Fibroblast of the aortic adventitia (primary cell): ENCODE results near the gene LRRC70. TPM values are rescaled to one million over a fixed set of nuclear protein-coding genes. Genes with fewer than 3 reads are reported as not detected.

Experiments used
- DNase-seq: peaks from one replicate; pipeline ENCODE4 v3.0.0-alpha.2; 2010; ENCODE audit warnings: low read depth
- H3K4me3 ChIP-seq: 2 replicates; pipeline ENCODE4 v1.5.1; 2011; ENCODE audit warnings: low read depth, mild to moderate bottlenecking, control low read depth, low read length, moderate library complexity
- CTCF ChIP-seq: IDR thresholded peaks from 2 replicates; pipeline ENCODE4 v1.5.1; 2011; ENCODE audit warnings: mild to moderate bottlenecking, low read length, control low read depth, inconsistent platforms; ENCODE audit not compliant: insufficient read depth
- total RNA-seq: library from RNA; depleted of rRNA; stranded (reverse); fragments of >200 nt; gene quantifications from 2 replicates; pipeline ENCODE4 v1.2.3, GENCODE V29; 2012; ENCODE audit warnings: low replicate concordance

LRRC70 gene
- total RNA-seq, 1 donor = 1.6 TPM

GRCh38 chr5:62581836-62582597 is 3.4 kb downstream of the LRRC70 start:
- H3K4me3 ChIP-seq = no peak overlapping the region
- no peak for DNase-seq
- no peak for TF ChIP-seq CTCF

DNA sequence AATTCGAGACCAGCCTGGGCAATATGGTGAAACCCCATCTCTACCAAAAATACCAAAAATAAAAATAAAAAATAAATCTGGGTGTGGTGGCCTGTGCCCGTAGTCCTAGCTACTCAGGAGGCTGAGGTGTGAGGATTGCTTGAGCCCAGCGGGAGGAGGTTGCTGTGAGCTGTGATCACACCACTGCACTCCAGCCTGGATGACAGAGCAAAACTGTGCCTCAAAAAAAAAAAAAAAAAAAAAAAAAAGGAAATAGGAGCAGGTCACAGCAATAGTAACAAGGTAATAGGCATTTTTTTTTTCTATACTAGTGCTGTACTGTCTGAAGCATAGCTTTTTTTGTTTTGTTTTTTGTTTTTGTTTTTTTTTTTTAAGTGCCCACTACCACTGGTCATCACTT is 5.8 kb downstream of the LRRC70 start:
- H3K4me3 ChIP-seq = no peak overlapping the region
- TF ChIP-seq CTCF = no peak
- no peak for DNase-seq

DNA sequence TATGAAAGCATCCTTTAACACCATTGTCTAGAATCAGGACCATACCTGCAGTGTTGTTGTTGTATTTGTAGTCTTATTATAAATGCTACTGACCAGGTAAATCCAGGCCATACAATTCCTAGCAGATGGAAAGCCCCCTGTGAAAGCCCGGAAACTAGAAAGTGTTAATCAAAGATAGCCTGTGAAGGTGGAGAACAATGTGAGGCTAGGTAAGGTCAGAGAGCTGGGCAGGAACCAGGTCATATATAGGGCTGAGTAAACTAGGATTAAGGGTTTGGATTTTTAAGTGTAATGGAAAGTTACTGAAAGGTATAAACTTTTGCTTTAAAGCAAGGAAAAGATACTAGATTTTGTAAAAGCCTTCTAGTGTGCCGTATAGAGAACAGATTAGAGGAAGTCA is 6.7 kb downstream of the LRRC70 start:
- no peak for TF ChIP-seq CTCF
- DNase-seq = no peak
- no peak overlapping the region for H3K4me3 ChIP-seq

- DNase-seq = peak; percentile 40
- H3K4me3 ChIP-seq = no peak overlapping the region
- no peak for TF ChIP-seq CTCF
Observed at GRCh38 chr5:62585751-62586150, 7.1 kb downstream of the LRRC70 start.

GRCh38 chr5:62587737-62588136 is 9.1 kb downstream of the LRRC70 start:
- no peak overlapping the region for H3K4me3 ChIP-seq
- peak; percentile 22 for DNase-seq
- TF ChIP-seq CTCF = no peak

GRCh38 chr5:62588668-62589067 is 10.0 kb downstream of the LRRC70 start:
- no peak for DNase-seq
- no peak for TF ChIP-seq CTCF
- H3K4me3 ChIP-seq = no peak overlapping the region

DNA sequence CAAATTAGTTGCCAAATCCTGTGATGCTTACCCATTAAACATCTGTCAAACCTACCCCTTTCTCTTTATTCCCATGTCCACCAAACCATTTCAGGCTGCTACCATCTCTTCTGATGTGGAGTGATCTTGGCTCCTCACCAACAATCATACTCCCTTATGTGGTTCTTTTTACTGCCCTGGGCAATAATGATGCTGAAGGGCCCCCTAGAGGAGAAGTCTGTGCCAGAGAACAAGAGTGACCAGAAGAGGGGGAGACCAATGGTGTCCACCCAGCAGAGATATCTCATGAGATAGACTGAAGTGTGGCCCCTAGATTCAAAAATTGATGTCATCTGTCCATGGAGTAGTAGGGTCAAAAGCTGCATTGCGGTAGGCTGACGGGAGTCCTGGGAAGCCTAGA is 10.9 kb downstream of the LRRC70 start:
- DNase-seq = no peak
- TF ChIP-seq CTCF = no peak
- H3K4me3 ChIP-seq = no peak overlapping the region
